NCI-H128 (cell line): ENCODE measurements around the gene AP4S1.
"Not testable (repeated sequence)": the region's sequence is repeated elsewhere in the genome, so short reads cannot be mapped to it uniquely, and the experiment has no call there.

Source experiments
- DNase-seq: peaks from one replicate; lab custom pipeline; 2025; ENCODE audit not compliant: unreplicated experiment; lab: John Stamatoyannopoulos, UW

The AP4S1 gene

GRCh38 chr14:31038521-31039166, 13.2 kb downstream of the AP4S1 start:
- DNase-seq: no peak

DNA sequence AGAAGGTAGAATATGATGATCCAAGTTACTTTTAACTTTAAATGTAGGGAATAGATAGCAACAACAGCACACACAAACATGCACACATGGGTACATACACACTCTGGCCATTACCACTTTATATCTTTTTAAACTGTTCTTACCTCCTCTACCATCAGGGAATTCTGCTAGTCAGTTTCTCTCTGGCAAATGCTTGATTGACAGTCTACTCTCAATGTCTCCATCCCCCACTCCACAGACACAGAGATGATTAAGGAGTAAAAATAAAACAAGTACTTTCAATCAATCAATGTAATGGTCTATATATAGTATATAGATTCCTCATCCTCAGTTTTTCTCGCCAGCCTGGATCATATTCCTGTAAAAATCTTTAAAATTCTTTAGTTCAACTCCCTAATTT, 16.9 kb downstream of the AP4S1 start:
- DNase-seq: no peak

- DNase-seq: not testable (repeated sequence)
These were observed 17.4 kb downstream of the AP4S1 start for GRCh38 chr14:31042893-31043292.

- DNase-seq: no peak
These were observed 17.9 kb downstream of the AP4S1 start for GRCh38 chr14:31043379-31043778.

DNA sequence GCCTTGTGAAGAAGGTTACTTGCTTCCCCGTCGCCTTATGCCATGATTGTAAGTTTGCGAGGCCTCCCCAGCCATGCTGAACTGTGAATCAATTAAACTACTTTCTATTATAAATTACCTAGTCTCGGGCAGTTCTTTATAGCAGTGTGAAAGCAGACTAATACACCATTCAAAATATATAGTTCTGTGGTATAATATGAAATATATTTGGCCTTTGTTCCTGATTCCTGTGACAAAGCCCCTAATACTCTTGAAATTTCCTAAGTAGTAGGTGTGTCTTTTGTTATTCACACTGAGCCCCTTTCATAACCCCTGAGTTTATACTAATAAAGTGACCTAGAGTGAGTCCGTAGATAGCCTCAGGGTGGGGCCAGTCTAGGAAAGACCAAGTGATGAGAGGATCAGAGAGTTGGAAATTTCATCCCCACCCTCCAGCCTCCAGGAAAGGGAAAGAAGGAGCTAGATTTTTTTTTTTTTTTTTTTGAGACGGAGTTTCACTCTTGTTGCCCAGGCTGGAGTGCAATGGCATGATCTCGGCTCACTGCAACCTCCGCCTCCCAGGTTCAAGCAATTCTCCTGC, 20.1 kb downstream of the AP4S1 start:
- no peak for DNase-seq

GRCh38 chr14:31047503-31047902, 22.1 kb downstream of the AP4S1 start:
- no peak for DNase-seq

DNA sequence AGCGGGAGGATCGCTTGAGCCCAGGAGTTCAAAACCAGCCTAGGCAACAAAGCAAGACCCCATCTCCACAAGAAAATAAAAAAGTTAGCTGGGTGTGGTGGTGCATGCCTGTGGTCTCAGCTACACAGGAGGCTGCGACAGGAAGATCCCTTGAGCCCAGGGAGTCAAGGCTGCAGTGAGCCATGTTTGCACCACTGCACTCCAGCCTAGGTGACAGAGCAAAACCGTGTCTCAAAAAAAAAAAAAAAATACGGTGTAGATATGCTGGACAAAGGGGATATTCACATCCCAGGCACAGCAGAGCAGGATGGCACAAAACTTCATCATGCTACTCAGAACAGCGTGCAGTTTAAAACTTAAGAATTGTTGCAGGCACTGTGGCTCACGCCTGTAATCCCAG, 25.6 kb downstream of the AP4S1 start:
- DNase-seq: no peak

DNA sequence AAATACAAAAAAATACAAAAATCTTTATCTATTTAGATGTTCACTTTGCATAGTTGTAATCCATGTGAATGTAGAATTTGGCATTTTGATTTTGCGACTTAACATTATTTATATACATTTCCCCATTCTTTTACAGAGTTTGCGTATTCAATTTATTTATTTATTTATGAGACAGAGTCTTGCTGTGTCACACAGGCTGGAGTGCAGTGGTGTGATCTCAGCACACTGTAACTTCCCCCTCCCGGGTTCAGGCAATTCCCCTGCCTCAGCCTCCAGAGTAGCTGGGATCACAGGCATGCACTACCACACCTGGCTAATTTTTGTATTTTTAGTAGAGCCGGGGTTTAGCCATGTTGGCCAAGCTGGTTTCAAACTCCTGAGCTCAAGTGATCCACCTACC, 26.1 kb downstream of the AP4S1 start:
- no peak for DNase-seq

- DNase-seq: not testable (repeated sequence)
These were observed 27.6 kb downstream of the AP4S1 start for GRCh38 chr14:31052905-31053586.

DNA sequence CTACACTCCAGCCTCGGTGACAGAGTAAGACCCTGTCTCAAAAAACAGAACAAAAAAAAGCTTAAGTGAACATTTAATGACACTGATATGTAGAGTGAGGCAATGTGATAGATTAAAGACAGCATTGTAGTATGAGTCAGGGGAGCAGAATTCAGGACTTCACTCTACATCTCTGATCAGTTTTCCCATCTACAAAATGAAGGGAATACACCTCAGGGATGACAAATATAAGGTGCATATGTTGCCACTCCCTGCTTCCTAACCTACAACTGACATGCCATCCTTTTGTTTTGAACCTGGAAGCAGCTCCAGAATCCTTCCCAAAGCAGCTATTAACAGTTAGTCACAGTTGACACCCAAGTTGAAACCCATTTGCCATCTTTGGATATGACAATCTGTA, 31.6 kb downstream of the AP4S1 start:
- no peak for DNase-seq

- DNase-seq: no peak
These were observed 32.4 kb downstream of the AP4S1 start for GRCh38 chr14:31057701-31058364.

- no peak for DNase-seq
These were observed 33.9 kb downstream of the AP4S1 start for GRCh38 chr14:31059152-31059924.

DNA sequence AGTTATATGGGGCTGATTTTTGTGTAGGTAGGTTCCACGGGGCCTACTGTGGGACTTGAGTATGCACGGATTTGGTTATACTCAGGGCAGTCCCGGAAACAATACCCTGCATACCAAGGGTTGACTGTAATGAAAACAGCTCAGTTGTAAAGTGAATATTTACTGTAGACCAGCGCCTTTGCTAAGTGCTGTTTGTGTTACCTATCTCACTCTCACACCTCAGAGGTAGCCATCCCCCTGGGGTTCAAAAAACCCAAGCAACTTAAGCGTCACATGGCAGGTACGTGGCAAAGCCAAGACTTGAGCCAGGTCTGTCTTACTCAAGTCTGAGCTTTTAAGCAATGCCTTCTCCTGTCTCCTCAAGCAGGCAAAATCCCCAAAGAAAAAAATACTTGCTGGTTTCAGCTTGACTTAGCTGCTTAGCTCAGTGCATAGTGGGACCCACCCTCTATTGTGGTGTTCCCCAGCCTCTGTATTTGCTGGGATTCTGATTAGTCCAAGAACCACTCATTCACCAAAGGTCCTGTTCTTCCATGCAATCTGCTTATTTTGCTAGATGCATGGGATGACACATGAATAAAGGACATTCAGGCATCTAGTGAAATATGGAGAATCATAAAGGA, 34.9 kb downstream of the AP4S1 start:
- DNase-seq: no peak

- not testable (repeated sequence) for DNase-seq
These were observed 37.5 kb downstream of the AP4S1 start for GRCh38 chr14:31062908-31063307.

- DNase-seq: no peak
These were observed 42.8 kb downstream of the AP4S1 start for GRCh38 chr14:31068235-31068634.

GRCh38 chr14:31069343-31069742, 43.9 kb downstream of the AP4S1 start:
- DNase-seq: no peak

DNA sequence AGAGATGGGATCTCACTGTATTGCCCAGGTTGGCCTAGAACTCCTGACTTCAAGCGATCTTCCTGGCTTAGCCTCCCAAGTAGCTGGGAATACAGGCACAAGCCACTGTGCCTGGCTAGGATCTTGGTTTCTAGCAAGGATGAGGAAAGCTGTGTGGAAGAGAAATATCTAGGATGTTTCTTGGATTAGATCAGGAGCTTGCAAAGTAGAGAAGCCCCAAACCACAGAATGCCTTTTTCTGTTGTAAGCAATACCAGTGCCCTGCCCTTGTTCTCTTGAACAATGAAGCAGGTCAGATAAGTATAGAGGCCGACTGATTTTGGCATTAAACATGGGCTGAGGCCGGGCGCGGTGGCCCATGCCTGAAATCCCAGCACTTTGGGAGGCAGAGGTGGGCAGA, 45.0 kb downstream of the AP4S1 start:
- DNase-seq: no peak

DNA sequence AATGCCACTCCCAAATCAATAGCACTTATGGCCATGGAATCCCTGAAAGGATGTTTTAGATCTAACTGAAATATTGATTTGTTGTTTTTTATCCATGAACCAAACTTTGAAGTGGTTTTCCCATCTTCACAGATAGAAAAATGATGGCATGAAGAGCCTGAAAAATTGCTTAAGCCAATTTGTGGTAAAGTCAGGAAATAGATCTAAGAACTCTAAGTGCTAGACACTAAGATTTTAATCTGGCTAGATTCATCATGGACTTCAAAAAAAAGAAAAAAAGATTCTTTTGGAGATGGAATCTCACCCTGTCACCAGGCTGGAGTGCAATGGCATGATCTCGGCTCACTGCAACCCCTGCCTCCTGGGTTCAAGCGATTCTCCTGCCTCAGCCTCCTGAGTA, 45.7 kb downstream of the AP4S1 start:
- DNase-seq: no peak

DNA sequence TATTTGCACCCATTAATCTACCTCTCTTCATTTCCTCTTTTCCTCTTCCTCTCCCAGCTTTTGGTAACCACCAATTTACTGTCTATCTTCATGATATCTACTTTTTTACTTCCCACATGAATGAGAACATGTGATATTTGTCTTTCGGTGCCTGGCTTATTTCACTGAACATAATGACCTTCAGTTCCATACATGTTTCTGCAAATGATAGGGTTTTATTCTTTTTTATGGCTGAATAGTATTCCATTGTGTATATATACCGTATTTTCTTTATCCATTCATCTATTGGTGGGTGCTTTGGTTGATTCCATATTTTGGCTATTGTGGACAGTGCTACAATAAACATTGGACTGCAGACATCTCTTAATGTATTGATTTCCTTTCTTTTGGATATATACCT, 49.7 kb downstream of the AP4S1 start:
- no peak for DNase-seq

DNA sequence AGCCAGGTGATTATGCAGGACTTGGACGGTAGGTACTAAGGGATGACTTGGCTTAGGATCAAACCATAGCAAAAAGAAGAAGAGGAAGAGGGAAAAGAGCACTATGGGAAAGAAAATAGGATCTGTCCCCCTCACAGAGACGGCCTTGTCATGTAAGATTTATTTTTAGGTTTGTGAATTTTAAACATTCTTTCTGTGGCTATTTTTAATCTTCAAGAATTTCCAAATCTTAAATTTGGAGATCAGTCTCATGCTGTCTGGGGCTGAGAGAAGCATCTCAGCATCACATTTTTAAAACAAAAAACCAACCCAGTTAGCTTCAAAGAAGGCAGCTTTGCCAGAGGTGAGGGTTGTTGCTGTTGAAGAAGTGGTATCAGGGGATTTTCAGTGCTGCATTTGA, 53.3 kb downstream of the AP4S1 start:
- no peak for DNase-seq

- DNase-seq: no peak
These were observed 54.6 kb downstream of the AP4S1 start for GRCh38 chr14:31080056-31080455.
